ENCODE results near the gene FLT3.

The FLT3 gene

GRCh38 chr13:27962128-27962841 is 138.1 kb downstream of the FLT3 start:
- peaks cover 0 to 33% of the 10 kb centered on the region in 2 donors for H3K4me1 ChIP-seq (ENCODE audit: control insufficient read depth in 1 of 2, insufficient read depth in 2 of 2, low read length in 2 of 2)
- H3K27me3 ChIP-seq (ENCODE audit: low read depth, low read length): peaks cover 54% of the 10 kb centered on the region
- H3K36me3 ChIP-seq (ENCODE audit: control insufficient read depth in 1 of 2, insufficient read depth in 2 of 2, low read length in 2 of 2): no peaks in the 10 kb centered on the region
- H3K27ac ChIP-seq (ENCODE audit: low read length): peak overlapping the region; percentile 13
- H3K9me3 ChIP-seq (ENCODE audit: control insufficient read depth in 1 of 2, low read length in 2 of 2): no peaks in the 10 kb centered on the region
- no peak overlapping the region for H3K4me3 ChIP-seq (ENCODE audit: low read depth in 1 of 2, low read length in 2 of 2)

GRCh38 chr13:27961227-27962085 is 138.9 kb downstream of the FLT3 start:
- Histone ChIP-seq H3K4me1 (ENCODE audit: control insufficient read depth in 1 of 2, insufficient read depth in 2 of 2, low read length in 2 of 2) (peaks cover 0 to 24% of the 10 kb centered on the region in 2 donors), H3K36me3 (ENCODE audit: control insufficient read depth in 1 of 2, insufficient read depth in 2 of 2, low read length in 2 of 2) (no peaks in the 10 kb centered on the region), H3K4me3 (ENCODE audit: low read depth in 1 of 2, low read length in 2 of 2) (peak overlapping the region; percentile 34 to 61), H3K9me3 (ENCODE audit: control insufficient read depth in 1 of 2, low read length in 2 of 2) (no peaks in the 10 kb centered on the region), H3K27me3 (ENCODE audit: low read depth, low read length) (peaks cover 52% of the 10 kb centered on the region), H3K27ac (ENCODE audit: low read length) (peak overlapping the region; percentile 13)

DNA sequence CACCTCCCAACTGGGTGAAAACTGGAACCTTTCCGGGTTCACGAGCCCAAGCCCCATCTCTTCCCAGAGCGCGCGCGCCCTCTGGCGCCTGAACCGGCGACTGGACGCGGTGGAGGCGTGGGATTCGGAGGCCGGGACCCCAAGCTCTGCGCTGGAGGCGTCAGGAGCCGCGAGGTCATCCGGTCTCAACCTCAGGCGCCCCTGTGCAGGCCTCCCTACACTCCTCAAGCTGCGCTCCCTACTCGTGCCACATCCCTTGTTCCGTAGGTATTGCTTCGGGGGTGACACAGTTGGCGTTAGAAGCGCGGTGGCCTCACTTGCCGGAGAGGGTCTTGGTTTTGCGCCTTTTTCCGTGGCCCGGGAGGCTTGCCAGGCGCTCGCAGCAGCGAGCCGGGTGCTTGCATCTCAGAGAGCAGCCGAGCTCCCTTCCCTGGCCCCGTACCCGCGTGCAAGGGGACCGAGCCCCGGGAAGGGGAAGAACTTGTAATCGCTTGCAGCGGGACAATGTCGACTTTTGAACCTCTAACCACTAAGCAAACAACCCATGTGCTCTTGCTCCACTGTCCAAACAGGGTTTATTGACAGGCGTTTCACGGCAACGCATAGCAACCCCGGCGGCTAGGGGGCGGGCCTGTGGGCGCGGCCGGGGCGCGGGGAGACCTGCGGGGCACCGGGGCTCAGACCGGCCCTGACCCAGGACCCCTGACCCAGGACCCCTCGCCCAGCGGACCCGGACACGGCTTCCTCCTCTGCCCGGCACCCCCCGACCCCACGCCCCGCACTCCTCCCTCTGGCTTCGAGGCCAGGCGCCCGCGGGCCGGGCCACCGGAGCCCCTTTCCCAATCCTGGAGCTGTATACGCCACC is 139.8 kb downstream of the FLT3 start:
- H3K27me3 ChIP-seq (ENCODE audit: low read depth, low read length): peaks cover 48% of the 10 kb centered on the region
- H3K36me3 ChIP-seq (ENCODE audit: control insufficient read depth in 1 of 2, insufficient read depth in 2 of 2, low read length in 2 of 2): no peaks in the 10 kb centered on the region
- peak overlapping the region; percentile 31 for H3K27ac ChIP-seq (ENCODE audit: low read length)
- H3K4me1 ChIP-seq (ENCODE audit: control insufficient read depth in 1 of 2, insufficient read depth in 2 of 2, low read length in 2 of 2): peaks cover 0 to 16% of the 10 kb centered on the region in 2 donors
- no peaks in the 10 kb centered on the region for H3K9me3 ChIP-seq (ENCODE audit: control insufficient read depth in 1 of 2, low read length in 2 of 2)
- peak overlapping the region; percentile 44 to 61 for H3K4me3 ChIP-seq (ENCODE audit: low read depth in 1 of 2, low read length in 2 of 2)

- Histone ChIP-seq H3K4me3 (ENCODE audit: low read depth in 1 of 2, low read length in 2 of 2) (peak overlapping the region; percentile 44 to 61), H3K4me1 (ENCODE audit: control insufficient read depth in 1 of 2, insufficient read depth in 2 of 2, low read length in 2 of 2) (peaks cover 0 to 15% of the 10 kb centered on the region in 2 donors), H3K27me3 (ENCODE audit: low read depth, low read length) (peaks cover 47% of the 10 kb centered on the region), H3K27ac (ENCODE audit: low read length) (no peak overlapping the region), H3K36me3 (ENCODE audit: control insufficient read depth in 1 of 2, insufficient read depth in 2 of 2, low read length in 2 of 2) (no peaks in the 10 kb centered on the region), H3K9me3 (ENCODE audit: control insufficient read depth in 1 of 2, low read length in 2 of 2) (no peaks in the 10 kb centered on the region)
These were observed 140.4 kb downstream of the FLT3 start for GRCh38 chr13:27959976-27960361.

DNA sequence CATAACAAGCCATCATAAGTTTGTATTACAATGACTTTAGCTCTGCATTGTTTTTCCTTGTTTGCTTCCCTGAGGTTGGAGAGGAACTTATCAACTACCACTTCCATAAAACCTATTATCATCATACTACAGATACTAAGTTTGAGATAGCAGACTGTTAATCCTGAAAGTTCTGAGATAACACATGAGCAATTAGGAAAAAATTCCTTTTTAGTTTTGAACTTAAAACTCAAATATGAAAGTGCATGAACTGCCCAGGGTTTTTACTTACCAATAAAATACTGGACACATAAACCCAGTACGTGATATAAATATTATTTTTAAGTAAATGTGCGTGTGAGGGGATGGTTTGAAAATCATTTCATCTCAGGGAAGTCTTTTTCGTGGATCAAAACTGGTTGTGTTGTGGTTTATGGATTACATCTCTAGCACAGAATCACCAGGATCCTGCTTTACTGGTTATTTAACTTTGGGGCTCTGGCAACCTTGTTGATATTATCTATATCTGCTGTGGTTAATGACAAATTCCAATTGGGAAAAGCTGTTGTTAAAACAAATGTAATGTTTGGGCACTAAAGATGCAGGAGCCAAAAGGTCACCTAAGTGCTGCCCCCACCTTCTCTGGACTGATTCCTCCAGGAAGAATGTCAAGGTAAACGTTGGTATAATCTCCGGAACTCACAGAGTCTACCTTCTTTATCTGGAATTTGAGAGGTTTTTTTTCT is 143.6 kb downstream of the FLT3 start:
- H3K4me1 ChIP-seq (ENCODE audit: control insufficient read depth in 1 of 2, insufficient read depth in 2 of 2, low read length in 2 of 2): peaks cover 0 to 31% of the 10 kb centered on the region in 2 donors
- H3K36me3 ChIP-seq (ENCODE audit: control insufficient read depth in 1 of 2, insufficient read depth in 2 of 2, low read length in 2 of 2): no peaks in the 10 kb centered on the region
- peaks cover 53% of the 10 kb centered on the region for H3K27me3 ChIP-seq (ENCODE audit: low read depth, low read length)
- no peak overlapping the region for H3K4me3 ChIP-seq (ENCODE audit: low read depth in 1 of 2, low read length in 2 of 2)
- peak overlapping the region; percentile 36 for H3K27ac ChIP-seq (ENCODE audit: low read length)
- no peaks in the 10 kb centered on the region for H3K9me3 ChIP-seq (ENCODE audit: control insufficient read depth in 1 of 2, low read length in 2 of 2)

GRCh38 chr13:27955014-27955591 is 145.3 kb downstream of the FLT3 start:
- H3K27me3 ChIP-seq (ENCODE audit: low read depth, low read length): peaks cover 48% of the 10 kb centered on the region
- H3K4me3 ChIP-seq (ENCODE audit: low read depth in 1 of 2, low read length in 2 of 2): peak overlapping the region in 1 of 2 donors; percentile 23
- H3K9me3 ChIP-seq (ENCODE audit: control insufficient read depth in 1 of 2, low read length in 2 of 2): no peaks in the 10 kb centered on the region
- peaks cover 0 to 18% of the 10 kb centered on the region in 2 donors for H3K4me1 ChIP-seq (ENCODE audit: control insufficient read depth in 1 of 2, insufficient read depth in 2 of 2, low read length in 2 of 2)
- H3K36me3 ChIP-seq (ENCODE audit: control insufficient read depth in 1 of 2, insufficient read depth in 2 of 2, low read length in 2 of 2): no peaks in the 10 kb centered on the region
- H3K27ac ChIP-seq (ENCODE audit: low read length): peak overlapping the region; percentile 77

DNA sequence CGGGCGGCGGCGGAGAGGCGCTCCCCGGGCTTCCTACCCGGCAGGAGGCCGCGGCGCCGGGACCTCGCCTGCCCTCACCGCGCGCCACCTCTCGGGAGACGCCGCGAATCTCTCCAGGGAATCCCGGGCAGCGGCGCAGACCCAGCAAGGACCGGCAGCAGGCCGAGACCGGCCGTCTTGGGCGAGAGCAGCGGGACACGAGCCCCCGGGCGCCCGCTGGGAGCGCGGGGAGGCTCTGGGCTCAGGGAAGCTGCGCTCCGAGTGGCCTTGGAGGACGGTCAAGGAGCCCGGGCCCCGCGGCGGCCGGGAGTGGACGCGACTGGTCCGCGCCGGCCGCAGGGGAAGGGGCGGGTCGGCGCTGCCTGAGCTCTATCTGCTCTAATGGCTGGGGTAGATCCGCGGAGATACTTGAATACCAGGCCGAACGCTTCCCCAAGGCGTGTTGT is 145.9 kb downstream of the FLT3 start:
- Histone ChIP-seq H3K36me3 (ENCODE audit: control insufficient read depth in 1 of 2, insufficient read depth in 2 of 2, low read length in 2 of 2) (no peaks in the 10 kb centered on the region), H3K9me3 (ENCODE audit: control insufficient read depth in 1 of 2, low read length in 2 of 2) (no peaks in the 10 kb centered on the region), H3K4me3 (ENCODE audit: low read depth in 1 of 2, low read length in 2 of 2) (peak overlapping the region; percentile 23 to 61), H3K27ac (ENCODE audit: low read length) (peak overlapping the region; percentile 77), H3K27me3 (ENCODE audit: low read depth, low read length) (peaks cover 42% of the 10 kb centered on the region), H3K4me1 (ENCODE audit: control insufficient read depth in 1 of 2, insufficient read depth in 2 of 2, low read length in 2 of 2) (peaks cover 0 to 16% of the 10 kb centered on the region in 2 donors)

- no peaks in the 10 kb centered on the region for H3K36me3 ChIP-seq (ENCODE audit: control insufficient read depth in 1 of 2, insufficient read depth in 2 of 2, low read length in 2 of 2)
- H3K9me3 ChIP-seq (ENCODE audit: control insufficient read depth in 1 of 2, low read length in 2 of 2): no peaks in the 10 kb centered on the region
- peaks cover 0 to 16% of the 10 kb centered on the region in 2 donors for H3K4me1 ChIP-seq (ENCODE audit: control insufficient read depth in 1 of 2, insufficient read depth in 2 of 2, low read length in 2 of 2)
- peak overlapping the region; percentile 77 for H3K27ac ChIP-seq (ENCODE audit: low read length)
- peaks cover 37% of the 10 kb centered on the region for H3K27me3 ChIP-seq (ENCODE audit: low read depth, low read length)
- H3K4me3 ChIP-seq (ENCODE audit: low read depth in 1 of 2, low read length in 2 of 2): peak overlapping the region; percentile 44 to 61
These were observed 146.5 kb downstream of the FLT3 start for GRCh38 chr13:27953676-27954405.

All from muscle layer of duodenum (tissue), 2 donors.